GM18861 (cell line): ENCODE results near the gene BAIAP2L1.
"Not testable (repeated sequence)": the region's sequence is repeated elsewhere in the genome, so short reads cannot be mapped to it uniquely, and the experiment has no call there.

Source experiments
- ATAC-seq: cut with Tn5 transposase; IDR thresholded peaks from one replicate; pipeline ENCODE4 v1.9.1; 2021; ENCODE audit not compliant: unreplicated experiment

BAIAP2L1 gene

GRCh38 chr7:98400542-98401340 is at the start of gene BAIAP2L1:
Gene BAIAP2L1 (minus strand): TSS chr7:98401090. CDS start chr7:98400852, 238 bp downstream.
- ATAC-seq, result peak; percentile 58

GRCh38 chr7:98448766-98449165 is 47.9 kb upstream of the BAIAP2L1 start:
- ATAC-seq, result no peak

GRCh38 chr7:98440992-98441391 is 40.1 kb upstream of the BAIAP2L1 start:
- ATAC-seq, result not testable (repeated sequence)

GRCh38 chr7:98439484-98439883 is 38.6 kb upstream of the BAIAP2L1 start:
- ATAC-seq, result no peak

GRCh38 chr7:98434087-98434486 is 33.2 kb upstream of the BAIAP2L1 start:
- ATAC-seq, result no peak

- ATAC-seq, result no peak
Measured at GRCh38 chr7:98429799-98430198, 28.9 kb upstream of the BAIAP2L1 start.

- no peak for ATAC-seq
Measured at GRCh38 chr7:98423043-98423442, 22.2 kb upstream of the BAIAP2L1 start.

- no peak for ATAC-seq
Measured at GRCh38 chr7:98420966-98421612, 20.2 kb upstream of the BAIAP2L1 start.

GRCh38 chr7:98419988-98420387 is 19.1 kb upstream of the BAIAP2L1 start:
- not testable (repeated sequence) for ATAC-seq

GRCh38 chr7:98419316-98419691 is 18.4 kb upstream of the BAIAP2L1 start:
- not testable (repeated sequence) for ATAC-seq

- ATAC-seq, result no peak
Measured at GRCh38 chr7:98418636-98419315, 17.9 kb upstream of the BAIAP2L1 start.

- ATAC-seq, result no peak
Measured at GRCh38 chr7:98418271-98418635, 17.4 kb upstream of the BAIAP2L1 start.

- ATAC-seq, result not testable (repeated sequence)
Measured at GRCh38 chr7:98417604-98418270, 16.8 kb upstream of the BAIAP2L1 start.

GRCh38 chr7:98414205-98414900 is 13.5 kb upstream of the BAIAP2L1 start:
- ATAC-seq, result no peak

- ATAC-seq, result not testable (repeated sequence)
Measured at GRCh38 chr7:98413655-98414054, 12.8 kb upstream of the BAIAP2L1 start.

GRCh38 chr7:98409843-98410242 is 9.0 kb upstream of the BAIAP2L1 start:
- no peak for ATAC-seq

GRCh38 chr7:98408146-98408545 is 7.3 kb upstream of the BAIAP2L1 start:
- not testable (repeated sequence) for ATAC-seq

- no peak for ATAC-seq
Measured at GRCh38 chr7:98406827-98407226, 5.9 kb upstream of the BAIAP2L1 start.

GRCh38 chr7:98404840-98405239 is 4.0 kb upstream of the BAIAP2L1 start:
- ATAC-seq, result no peak

GRCh38 chr7:98399890-98400541 is 874 bp downstream of the BAIAP2L1 start:
- ATAC-seq, result no peak
